Inflammatory macrophage treated with lipopolysaccharide for 4 hours (primary cell): Measurements from ENCODE around the gene FKBP15.
"Not testable (repeated sequence)": the region's sequence is repeated elsewhere in the genome, so short reads cannot be mapped to it uniquely, and the experiment has no call there.

Experiments
- DNase-seq: peaks from one replicate; pipeline ENCODE4 v3.0.0-alpha.2; 2020

Gene FKBP15

DNA sequence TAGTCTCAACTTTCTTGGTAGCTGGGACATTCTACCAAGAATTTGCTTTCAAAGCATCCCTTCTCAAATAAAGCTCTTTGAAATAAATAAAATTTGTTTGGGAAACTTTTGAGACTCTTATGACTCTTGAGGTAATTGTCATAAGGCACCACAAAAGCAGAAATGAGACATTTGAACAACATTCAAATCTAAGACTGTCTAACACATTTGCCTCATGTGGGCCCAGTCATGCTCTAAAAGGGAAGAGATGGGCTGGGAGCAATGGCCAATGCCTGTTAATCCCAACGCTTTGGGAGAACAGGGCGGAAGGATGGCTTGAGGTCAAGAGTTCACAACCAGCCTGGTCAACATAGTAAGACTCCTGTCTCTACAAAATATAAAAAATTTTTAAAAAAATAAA, 43.8 kb downstream of the FKBP15 start:
- DNase-seq = peak; percentile 84

GRCh38 chr9:113176803-113177202, 44.3 kb downstream of the FKBP15 start:
- peak; percentile 93 for DNase-seq

GRCh38 chr9:113173341-113173740, 47.7 kb downstream of the FKBP15 start:
- DNase-seq = no peak

- DNase-seq = no peak
Observed at GRCh38 chr9:113168809-113169208, 52.3 kb downstream of the FKBP15 start.

DNA sequence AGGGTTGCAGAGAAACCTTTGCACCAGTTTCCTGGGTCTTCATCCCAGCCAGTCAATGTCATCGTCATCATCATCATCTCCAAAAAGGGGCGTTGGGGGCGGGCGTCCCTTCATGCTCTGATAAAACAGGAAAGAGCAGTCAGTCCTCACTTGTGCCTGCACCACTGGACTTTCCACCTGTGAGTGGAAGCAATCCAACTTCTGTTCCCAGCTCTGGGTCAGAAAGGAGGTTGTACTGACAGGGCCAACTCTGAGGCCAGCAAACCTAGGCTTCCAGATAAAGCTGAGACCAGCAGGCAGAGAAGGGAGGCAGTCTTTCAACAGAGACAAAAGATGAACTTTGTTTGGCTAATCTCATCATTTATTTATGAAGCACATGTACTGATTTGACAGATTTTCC, 55.0 kb downstream of the FKBP15 start:
- no peak for DNase-seq

- DNase-seq = no peak
Observed at GRCh38 chr9:113164536-113165300, 56.4 kb downstream of the FKBP15 start.

GRCh38 chr9:113163001-113163400, 58.1 kb downstream of the FKBP15 start:
- DNase-seq = peak; percentile 41

DNA sequence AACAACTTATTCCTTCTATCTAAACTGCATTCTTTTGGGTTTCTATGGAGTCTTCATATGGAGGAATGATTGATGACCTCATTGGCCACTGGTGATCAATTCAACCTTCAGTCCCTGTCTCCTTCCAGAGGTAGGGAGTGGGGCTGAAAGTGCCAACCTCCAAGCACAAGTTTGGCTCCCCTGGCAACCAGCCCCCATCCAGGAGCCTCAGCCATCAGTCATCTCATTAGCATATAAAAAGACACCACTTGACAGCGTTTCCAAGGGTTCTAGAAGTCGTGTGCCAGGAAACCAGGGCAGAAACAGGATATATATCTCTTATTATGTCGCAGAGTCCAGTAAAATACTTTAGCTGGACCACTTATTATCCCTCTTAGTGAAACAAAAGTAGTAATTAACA, 60.5 kb downstream of the FKBP15 start:
- no peak for DNase-seq

DNA sequence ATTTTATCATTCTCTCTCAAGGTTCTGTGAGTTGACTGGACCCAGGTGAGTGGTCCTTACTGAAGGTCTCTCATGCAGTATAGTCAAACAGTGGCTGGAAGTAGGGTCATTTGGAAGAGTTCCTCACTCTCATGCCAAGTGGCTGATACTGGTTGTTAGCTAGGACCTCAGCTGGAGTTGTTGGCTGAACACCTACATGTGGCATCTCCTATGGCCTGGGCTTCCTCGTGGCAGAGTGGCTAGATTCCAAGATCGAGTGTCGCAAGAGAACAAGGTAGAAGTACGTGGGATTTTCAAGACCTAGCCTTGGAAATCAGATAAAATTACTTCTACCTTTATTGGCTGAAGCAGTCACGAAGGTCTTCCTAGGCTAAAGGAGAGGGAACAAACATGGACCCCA, 62.6 kb downstream of the FKBP15 start:
- DNase-seq = no peak

- no peak for DNase-seq
Observed at GRCh38 chr9:113156880-113157279, 64.2 kb downstream of the FKBP15 start.

DNA sequence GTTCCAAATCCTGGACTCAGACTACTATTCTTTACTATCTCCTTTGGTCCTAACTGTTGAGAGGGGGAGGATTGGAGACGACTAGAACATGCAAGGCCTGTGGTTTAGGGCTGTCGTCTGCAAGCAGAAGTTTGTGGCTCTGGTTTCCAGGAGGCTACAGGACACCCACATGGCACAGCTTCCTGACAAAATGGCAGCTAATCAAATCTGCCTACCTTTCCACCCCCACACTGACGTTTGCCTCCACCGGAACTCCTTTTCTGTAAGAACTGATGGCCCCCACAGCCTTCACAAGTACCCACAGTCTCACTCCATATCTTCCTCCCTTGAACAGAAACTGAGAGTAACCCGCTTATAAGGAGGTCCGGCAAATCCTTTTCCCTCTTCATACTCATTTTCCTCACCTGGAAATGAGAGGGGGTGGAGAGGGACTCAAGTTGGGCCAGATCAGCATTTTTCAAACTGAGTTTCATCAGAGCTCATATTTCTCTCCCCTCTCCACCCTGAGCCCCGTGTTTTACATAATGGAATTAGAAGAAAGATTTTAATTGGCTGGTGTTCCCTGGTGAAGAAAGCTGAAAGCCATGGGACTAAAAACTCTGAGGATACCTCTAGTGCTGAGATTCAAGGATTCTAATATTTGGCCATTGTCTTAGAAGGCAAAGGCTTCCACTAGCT, 65.0 kb downstream of the FKBP15 start:
- peak; percentile 81 for DNase-seq

GRCh38 chr9:113154946-113155345, 66.1 kb downstream of the FKBP15 start:
- DNase-seq = peak; percentile 66

DNA sequence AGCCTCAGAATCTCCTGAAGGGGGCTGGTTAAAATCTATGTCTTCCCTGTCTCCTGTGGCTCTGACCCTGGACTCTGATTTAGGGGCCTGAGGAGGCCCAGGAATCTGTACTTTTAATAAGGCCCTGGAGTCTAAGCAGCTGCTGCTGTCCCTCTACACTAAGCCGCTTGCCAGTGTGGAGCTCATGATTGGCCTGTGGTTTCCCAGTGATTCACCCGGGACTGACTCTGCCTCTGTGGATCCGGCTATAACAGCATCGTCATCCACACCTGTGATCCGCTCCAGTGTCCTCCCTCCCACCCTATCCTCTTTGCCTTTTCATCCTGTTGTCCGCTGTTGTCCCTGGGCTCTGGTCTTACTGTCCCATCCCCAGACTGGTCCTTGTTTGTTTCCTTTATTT, 66.6 kb downstream of the FKBP15 start:
- DNase-seq = peak; percentile 70

- DNase-seq = no peak
Observed at GRCh38 chr9:113153599-113153998, 67.5 kb downstream of the FKBP15 start.

DNA sequence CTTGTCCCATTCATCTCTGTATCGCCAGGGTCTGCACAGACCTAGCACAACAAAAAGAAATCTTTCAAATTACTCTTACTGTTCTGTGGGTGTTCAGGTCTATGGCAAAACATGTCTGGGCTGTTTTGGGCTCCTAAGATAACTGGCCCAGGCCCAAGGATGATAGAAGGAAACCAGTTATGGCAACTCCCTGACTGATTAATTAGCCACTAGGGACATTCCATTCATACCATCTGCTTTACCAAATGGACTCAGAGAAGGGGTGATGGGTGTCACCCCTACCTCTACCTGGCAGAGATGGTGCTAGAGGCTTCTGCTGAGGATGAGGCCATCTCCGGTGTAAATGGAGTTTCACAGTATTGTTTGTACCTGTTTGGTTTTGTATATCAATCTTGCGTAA, 68.4 kb downstream of the FKBP15 start:
- peak; percentile 30 for DNase-seq

DNA sequence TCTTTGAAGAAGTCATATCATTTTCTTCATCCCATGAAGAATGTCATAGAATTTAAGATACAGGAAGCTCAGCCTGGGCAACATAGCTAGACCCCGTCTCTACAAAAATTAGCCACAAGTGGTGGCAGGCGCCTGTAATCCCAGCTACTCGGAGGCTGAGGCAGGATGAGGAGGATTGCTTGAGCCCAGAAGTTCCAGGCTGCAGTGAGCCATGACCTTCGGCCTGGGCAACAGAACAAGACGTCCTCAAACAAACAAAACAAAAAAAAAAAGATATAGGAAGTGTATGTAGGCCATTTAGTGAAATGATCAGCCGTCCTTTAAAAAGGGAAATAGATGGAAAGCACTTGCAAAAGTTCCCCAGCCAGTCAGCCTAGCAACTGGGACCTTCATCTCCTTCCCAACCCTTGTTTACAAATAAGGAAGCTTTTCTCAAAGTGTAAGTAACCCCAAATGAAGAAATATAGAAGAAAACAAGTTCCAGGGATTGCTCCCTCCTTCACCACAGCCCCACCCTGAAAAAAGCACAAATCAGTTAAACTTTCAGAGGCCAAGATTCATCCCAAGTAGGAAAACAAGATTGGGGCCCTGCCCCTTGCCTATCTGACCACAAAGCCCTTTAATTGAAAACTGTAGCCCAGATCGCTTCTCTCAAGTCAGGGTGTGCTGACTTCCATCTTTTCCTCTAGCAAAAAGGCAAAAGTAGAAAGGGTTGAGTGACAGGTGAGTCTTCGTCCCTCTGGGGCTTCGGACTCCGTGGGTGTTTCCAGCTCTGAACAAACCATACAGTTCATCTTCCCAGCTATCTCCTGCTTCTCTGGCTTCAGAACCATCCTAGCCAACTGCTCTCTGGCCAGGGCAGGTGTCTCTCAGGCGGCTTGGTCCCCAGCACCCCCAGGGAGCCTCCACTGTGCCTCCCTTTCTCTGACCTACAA, 69.1 kb downstream of the FKBP15 start:
- peak; percentile 88 for DNase-seq

GRCh38 chr9:113150670-113151611, 70.1 kb downstream of the FKBP15 start, which contains the start of gene SLC31A2:
Gene SLC31A2, plus strand, starts transcription at chr9:113151007. Its CDS starts 68 bp downstream, at chr9:113151075.
- DNase-seq = peak; percentile 91

DNA sequence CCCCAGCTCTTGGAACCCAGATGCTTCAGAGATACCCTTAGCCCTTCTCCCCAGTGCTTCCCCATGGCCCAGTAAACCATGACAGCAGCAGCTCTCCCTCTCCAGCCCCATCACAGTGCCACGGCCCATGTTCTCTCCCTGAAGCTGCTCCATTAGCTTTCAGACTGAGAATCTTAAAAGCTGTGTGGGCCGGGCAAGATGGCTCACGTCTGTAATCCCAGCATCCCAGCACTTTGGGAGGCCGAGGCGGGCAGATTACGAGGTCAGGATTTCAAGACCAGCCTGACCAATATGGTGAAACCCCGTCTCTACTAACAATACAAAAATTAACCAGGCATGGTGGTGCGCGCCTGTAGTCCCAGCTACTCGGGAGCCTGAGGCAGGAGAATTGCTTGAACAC, 71.5 kb downstream of the FKBP15 start:
- DNase-seq = not testable (repeated sequence)

- peak; percentile 79 for DNase-seq
Observed at GRCh38 chr9:113148781-113149510, 72.1 kb downstream of the FKBP15 start.

- no peak for DNase-seq
Observed at GRCh38 chr9:113148372-113148705, 72.7 kb downstream of the FKBP15 start.

DNA sequence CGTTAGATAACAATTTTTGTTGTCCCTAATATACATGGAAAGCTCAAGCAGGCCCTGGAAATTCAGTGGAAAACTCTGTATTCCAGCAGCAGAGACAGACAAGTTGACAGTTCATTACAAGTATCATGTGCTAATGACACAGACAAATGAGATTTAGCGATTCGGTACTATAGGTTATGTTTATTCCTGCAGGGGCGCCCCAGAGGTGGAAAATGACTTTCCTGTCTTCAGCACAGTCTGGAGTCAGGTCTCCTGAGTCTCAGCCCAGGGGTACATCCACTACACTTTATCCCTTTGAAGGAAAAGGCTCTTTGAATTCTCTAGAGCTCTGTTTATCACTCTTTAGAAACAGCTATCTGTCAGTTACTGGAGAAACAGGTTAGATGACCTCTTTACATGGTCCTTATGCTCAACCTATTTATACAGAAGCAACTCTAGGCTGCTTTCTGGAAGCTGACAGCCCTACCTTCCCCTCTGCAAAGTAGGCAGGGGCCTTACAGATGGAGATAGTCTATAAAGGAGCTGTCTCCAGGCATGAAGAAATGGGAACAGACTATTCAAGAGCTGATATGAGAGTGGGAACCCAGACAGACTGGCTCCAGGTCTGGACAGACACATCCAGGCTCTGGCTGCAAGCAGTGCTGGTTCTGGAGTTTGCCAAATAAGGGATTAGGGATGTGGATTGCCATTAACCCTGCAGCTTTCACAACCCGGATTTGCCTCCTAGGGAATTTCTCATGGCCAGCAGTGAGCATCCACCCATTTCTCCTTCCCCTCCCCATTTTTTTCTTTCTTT, 77.4 kb downstream of the FKBP15 start:
- no peak for DNase-seq
